Astrocyte (in vitro differentiated cells and primary cell): ENCODE results near the gene ATP8A1. TPM values are rescaled to one million over a fixed set of nuclear protein-coding genes. Genes with fewer than 3 reads are reported as not detected.
"Not testable (repeated sequence)": the region's sequence is repeated elsewhere in the genome, so short reads cannot be mapped to it uniquely, and the experiment has no call there.

Source experiments
- DNase-seq: peaks from one replicate; pipeline ENCODE4 v3.0.0-alpha.2; 2010; ENCODE audit warnings: low read depth
- FAIRE-seq: peaks from 2 replicates; lab custom pipeline; 2011; peaks lifted over from hg19 to GRCh38; lab: Jason Lieb, UNC
- H2AFZ ChIP-seq: 2 replicates; pipeline ENCODE4 v1.6.0; 2012; ENCODE audit warnings: low read depth, low read length, inconsistent platforms
- H3K27ac ChIP-seq: 2 replicates; pipeline ENCODE4 v1.5.1; 2011; ENCODE audit warnings: low read depth, low read length, inconsistent platforms
- H3K27me3 ChIP-seq: 2 replicates; pipeline ENCODE4 v1.6.0; 2011; ENCODE audit warnings: low read length, inconsistent platforms; ENCODE audit not compliant: insufficient read depth
- H3K36me3 ChIP-seq: 2 replicates; pipeline ENCODE4 v1.5.1; 2011; ENCODE audit warnings: low read length, inconsistent platforms; ENCODE audit not compliant: insufficient read depth
- H3K4me1 ChIP-seq: 2 replicates; pipeline ENCODE4 v1.5.1; 2011; ENCODE audit warnings: low read length, inconsistent platforms; ENCODE audit not compliant: insufficient read depth
- H3K4me2 ChIP-seq: 2 replicates; pipeline ENCODE4 v1.6.0; 2012; ENCODE audit warnings: low read length, inconsistent platforms
- H3K4me3 ChIP-seq: 2 replicates; pipeline ENCODE4 v1.5.1; 2011; ENCODE audit warnings: low read depth, mild to moderate bottlenecking, low read length, inconsistent platforms; ENCODE audit not compliant: insufficient read depth
- H3K79me2 ChIP-seq: 2 replicates; pipeline ENCODE4 v1.6.0; 2012; ENCODE audit warnings: mild to moderate bottlenecking, low read length, inconsistent platforms; ENCODE audit not compliant: insufficient read depth
- H3K9ac ChIP-seq: 2 replicates; pipeline ENCODE4 v1.6.0; 2012; ENCODE audit warnings: mild to moderate bottlenecking, low read length, inconsistent platforms
- H3K9me3 ChIP-seq: 2 replicates; pipeline ENCODE4 v1.5.1; 2012; ENCODE audit warnings: low read depth, mild to moderate bottlenecking, low read length, inconsistent platforms; ENCODE audit not compliant: insufficient read depth
- H4K20me1 ChIP-seq: 2 replicates; pipeline ENCODE4 v1.6.0; 2012; ENCODE audit warnings: low read length, inconsistent platforms; ENCODE audit not compliant: insufficient read depth
- H3K27ac Mint-ChIP-seq: one replicate; pipeline ENCODE4 v1.8.0; 2021; ENCODE audit warnings: mild to moderate bottlenecking, mixed read lengths; ENCODE audit not compliant: unreplicated experiment
- H3K27me3 Mint-ChIP-seq: one replicate; pipeline ENCODE4 v1.8.0; 2021; ENCODE audit warnings: low read depth, mixed read lengths; ENCODE audit not compliant: unreplicated experiment
- H3K36me3 Mint-ChIP-seq: one replicate; pipeline ENCODE4 v1.8.0; 2021; ENCODE audit warnings: low read depth, mixed read lengths; ENCODE audit not compliant: unreplicated experiment
- H3K4me1 Mint-ChIP-seq: one replicate; pipeline ENCODE4 v1.8.0; 2021; ENCODE audit warnings: low read depth, mixed read lengths; ENCODE audit not compliant: unreplicated experiment
- H3K4me3 Mint-ChIP-seq: one replicate; pipeline ENCODE4 v1.8.0; 2021; ENCODE audit warnings: mild to moderate bottlenecking, moderate library complexity, mixed read lengths; ENCODE audit not compliant: unreplicated experiment
- H3K9me3 Mint-ChIP-seq: one replicate; pipeline ENCODE4 v1.8.0; 2021; ENCODE audit warnings: mild to moderate bottlenecking, mixed read lengths; ENCODE audit not compliant: unreplicated experiment
- EZH2 ChIP-seq: IDR thresholded peaks from 2 replicates; pipeline ENCODE4 v1.6.1; 2012; ENCODE audit warnings: mild to moderate bottlenecking, low read length, inconsistent platforms; ENCODE audit not compliant: insufficient read depth
- total RNA-seq: library from RNA; stranded (reverse); gene quantifications from 2 replicates; pipeline ENCODE4 v1.2.1, GENCODE V29; 2021
- TF ChIP-seq, protein P1 (sequence below): IDR thresholded peaks from 2 replicates; pipeline ENCODE4 v1.5.1; 2011; ENCODE audit warnings: low read depth, mild to moderate bottlenecking, inconsistent platforms, low read length, moderate library complexity; ENCODE audit not compliant: insufficient read depth

Gene ATP8A1
- total RNA-seq, 1 donor from 2014 or later, result 2.9 TPM

DNA sequence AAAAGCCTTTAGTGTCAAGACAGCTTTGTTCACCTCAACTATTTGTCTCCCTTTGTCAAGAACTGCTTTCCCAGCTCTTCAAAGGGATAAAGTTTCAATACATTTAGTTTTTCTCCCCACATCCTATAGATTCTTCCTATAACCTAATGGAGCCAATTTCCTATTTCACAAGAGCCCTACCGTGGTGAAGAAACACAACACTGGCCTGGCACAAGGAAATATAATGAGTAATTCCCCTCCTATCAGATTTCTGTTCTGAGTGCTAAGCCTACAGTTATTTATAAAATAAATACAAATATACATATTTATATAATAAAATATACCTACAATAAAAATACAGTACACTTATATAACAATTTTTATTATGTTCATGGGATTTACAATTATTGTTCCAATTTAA lies 169.7 kb downstream of the ATP8A1 start:
- DNase-seq (no peak), FAIRE-seq (no peak)
- no peaks in the 10 kb centered on the region for H3K79me2 ChIP-seq
- TF ChIP-seq, protein P1, sequence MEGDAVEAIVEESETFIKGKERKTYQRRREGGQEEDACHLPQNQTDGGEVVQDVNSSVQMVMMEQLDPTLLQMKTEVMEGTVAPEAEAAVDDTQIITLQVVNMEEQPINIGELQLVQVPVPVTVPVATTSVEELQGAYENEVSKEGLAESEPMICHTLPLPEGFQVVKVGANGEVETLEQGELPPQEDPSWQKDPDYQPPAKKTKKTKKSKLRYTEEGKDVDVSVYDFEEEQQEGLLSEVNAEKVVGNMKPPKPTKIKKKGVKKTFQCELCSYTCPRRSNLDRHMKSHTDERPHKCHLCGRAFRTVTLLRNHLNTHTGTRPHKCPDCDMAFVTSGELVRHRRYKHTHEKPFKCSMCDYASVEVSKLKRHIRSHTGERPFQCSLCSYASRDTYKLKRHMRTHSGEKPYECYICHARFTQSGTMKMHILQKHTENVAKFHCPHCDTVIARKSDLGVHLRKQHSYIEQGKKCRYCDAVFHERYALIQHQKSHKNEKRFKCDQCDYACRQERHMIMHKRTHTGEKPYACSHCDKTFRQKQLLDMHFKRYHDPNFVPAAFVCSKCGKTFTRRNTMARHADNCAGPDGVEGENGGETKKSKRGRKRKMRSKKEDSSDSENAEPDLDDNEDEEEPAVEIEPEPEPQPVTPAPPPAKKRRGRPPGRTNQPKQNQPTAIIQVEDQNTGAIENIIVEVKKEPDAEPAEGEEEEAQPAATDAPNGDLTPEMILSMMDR, result no peak
- no peak for TF ChIP-seq EZH2
- no peaks in the 10 kb centered on the region for H3K4me1 ChIP-seq
- Mint-ChIP-seq H3K27me3 (peaks cover 2% of the 10 kb centered on the region), H3K4me1 (peaks cover 5% of the 10 kb centered on the region), H3K36me3 (no peaks in the 10 kb centered on the region), H3K27ac (no peak overlapping the region), H3K4me3 (no peak overlapping the region), H3K9me3 (no peaks in the 10 kb centered on the region)
- no peak overlapping the region for H3K4me2 ChIP-seq
- no peaks in the 10 kb centered on the region for H3K9me3 ChIP-seq
- no peak overlapping the region for H3K27ac ChIP-seq
- H3K27me3 ChIP-seq, result no peaks in the 10 kb centered on the region
- no peak overlapping the region for H3K9ac ChIP-seq
- no peak overlapping the region for H2AFZ ChIP-seq
- H3K4me3 ChIP-seq, result no peak overlapping the region
- H4K20me1 ChIP-seq, result no peaks in the 10 kb centered on the region
- no peaks in the 10 kb centered on the region for H3K36me3 ChIP-seq

DNA sequence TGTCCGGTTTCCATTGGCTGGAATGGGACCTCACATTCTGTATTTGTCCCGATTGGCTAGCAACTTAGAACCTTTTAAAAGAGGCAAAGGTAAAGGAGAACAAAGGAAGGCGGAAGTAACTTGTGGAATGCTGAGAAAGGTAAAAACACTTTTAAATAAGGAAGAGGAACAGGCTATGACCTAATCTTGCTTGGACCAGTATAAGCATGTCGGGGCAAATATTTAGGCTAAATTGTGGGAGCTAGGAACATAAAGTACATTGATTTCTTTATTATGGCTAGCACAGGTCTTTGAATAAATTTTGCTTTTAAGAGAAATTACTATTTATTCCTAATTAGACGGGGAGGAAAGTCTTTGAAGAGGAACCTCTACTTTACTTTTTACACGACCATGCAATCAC lies 170.7 kb downstream of the ATP8A1 start:
- not testable (repeated sequence) for H2AFZ ChIP-seq, H3K9ac ChIP-seq, H3K4me3 Mint-ChIP-seq, H3K27ac Mint-ChIP-seq, H3K27ac ChIP-seq, DNase-seq, H3K4me3 ChIP-seq, H3K27me3 Mint-ChIP-seq, H3K36me3 Mint-ChIP-seq, FAIRE-seq, H3K9me3 ChIP-seq, H3K36me3 ChIP-seq, H3K4me2 ChIP-seq, H3K9me3 Mint-ChIP-seq, H3K79me2 ChIP-seq, H3K4me1 ChIP-seq, H4K20me1 ChIP-seq, H3K4me1 Mint-ChIP-seq, H3K27me3 ChIP-seq

DNA sequence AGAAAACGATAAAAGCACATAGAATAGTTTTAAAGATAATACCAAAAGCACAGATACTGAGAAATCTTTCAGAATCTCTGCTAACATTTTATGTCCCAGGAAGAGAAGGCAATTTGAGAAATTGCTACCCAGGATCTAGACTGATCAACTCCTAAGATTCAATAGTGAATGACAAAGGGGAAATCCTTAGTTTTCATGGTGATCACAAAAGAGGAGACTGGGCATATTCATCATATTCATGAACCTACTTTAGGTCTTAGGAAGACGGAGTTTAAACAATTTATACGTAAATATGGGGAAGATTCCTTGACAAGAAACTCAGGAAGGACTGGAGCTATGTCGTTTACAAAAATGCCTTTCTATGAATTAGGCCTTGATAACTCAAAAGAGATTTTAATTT lies 172.3 kb downstream of the ATP8A1 start:
- H3K9me3 Mint-ChIP-seq, result no peaks in the 10 kb centered on the region
- Histone ChIP-seq H4K20me1 (no peaks in the 10 kb centered on the region), H3K36me3 (no peaks in the 10 kb centered on the region), H3K9me3 (no peaks in the 10 kb centered on the region), H3K9ac (no peak overlapping the region), H3K27ac (no peak overlapping the region), H3K27me3 (no peaks in the 10 kb centered on the region), H3K4me2 (no peak overlapping the region), H3K4me1 (no peaks in the 10 kb centered on the region), H2AFZ (no peak overlapping the region), H3K79me2 (no peaks in the 10 kb centered on the region), H3K4me3 (no peak overlapping the region)
- no peak for TF ChIP-seq EZH2
- TF ChIP-seq, protein P1, result no peak
- FAIRE-seq (no peak), DNase-seq (no peak)
- peaks cover 5% of the 10 kb centered on the region for H3K4me1 Mint-ChIP-seq
- H3K4me3 Mint-ChIP-seq, result no peak overlapping the region
- H3K36me3 Mint-ChIP-seq, result no peaks in the 10 kb centered on the region
- H3K27me3 Mint-ChIP-seq, result no peaks in the 10 kb centered on the region
- H3K27ac Mint-ChIP-seq, result no peak overlapping the region
